Fibroblast of lung (primary cell): Measurements from ENCODE around the gene RANGRF.

Experiments
- EZH2 ChIP-seq: IDR thresholded peaks from 2 replicates; pipeline ENCODE4 v1.5.1; 2012; ENCODE audit warnings: low read length, control low read depth, mild to moderate bottlenecking; ENCODE audit errors: missing control alignments
- TF ChIP-seq, protein P1 (sequence below), 2 donors: IDR thresholded peaks in 1 of 2; conservative IDR thresholded peaks in 1 of 2; 1 replicate in 1 of 2; 2 replicates in 1 of 2; pipeline ENCODE4 v1.5.1; 2011 to 2012; ENCODE audit warnings: low read length in 2 of 2, control low read depth in 1 of 2, inconsistent platforms in 1 of 2, low read depth in 1 of 2, mild to moderate bottlenecking in 1 of 2

DNA sequence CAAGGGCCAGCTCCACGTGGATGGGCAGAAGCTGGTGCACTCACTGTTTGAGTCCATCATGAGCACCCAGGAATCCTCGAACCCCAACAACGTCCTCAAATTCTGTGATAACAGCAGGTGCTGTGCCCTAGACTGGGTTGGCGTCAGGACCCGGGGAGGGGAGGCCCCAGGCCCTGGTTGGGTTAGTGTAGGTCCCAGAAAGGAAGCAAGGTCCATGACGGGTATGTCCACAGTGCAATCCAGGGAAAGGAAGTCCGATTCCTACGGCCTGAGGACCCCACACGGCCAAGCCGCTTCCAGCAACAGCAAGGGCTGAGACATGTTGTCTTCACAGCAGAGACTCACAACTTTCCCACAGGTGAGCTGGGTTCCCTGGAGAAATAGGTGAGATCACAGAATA, 32.2 kb upstream of the RANGRF start:
- TF ChIP-seq, protein P1, sequence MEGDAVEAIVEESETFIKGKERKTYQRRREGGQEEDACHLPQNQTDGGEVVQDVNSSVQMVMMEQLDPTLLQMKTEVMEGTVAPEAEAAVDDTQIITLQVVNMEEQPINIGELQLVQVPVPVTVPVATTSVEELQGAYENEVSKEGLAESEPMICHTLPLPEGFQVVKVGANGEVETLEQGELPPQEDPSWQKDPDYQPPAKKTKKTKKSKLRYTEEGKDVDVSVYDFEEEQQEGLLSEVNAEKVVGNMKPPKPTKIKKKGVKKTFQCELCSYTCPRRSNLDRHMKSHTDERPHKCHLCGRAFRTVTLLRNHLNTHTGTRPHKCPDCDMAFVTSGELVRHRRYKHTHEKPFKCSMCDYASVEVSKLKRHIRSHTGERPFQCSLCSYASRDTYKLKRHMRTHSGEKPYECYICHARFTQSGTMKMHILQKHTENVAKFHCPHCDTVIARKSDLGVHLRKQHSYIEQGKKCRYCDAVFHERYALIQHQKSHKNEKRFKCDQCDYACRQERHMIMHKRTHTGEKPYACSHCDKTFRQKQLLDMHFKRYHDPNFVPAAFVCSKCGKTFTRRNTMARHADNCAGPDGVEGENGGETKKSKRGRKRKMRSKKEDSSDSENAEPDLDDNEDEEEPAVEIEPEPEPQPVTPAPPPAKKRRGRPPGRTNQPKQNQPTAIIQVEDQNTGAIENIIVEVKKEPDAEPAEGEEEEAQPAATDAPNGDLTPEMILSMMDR (conservative IDR thresholded peaks at IDR 0.05 in 1 of 2, IDR thresholded peaks at IDR 0.05 in 1 of 2; ENCODE audit: low read depth in 1 of 2, low read length in 2 of 2) = no peak
- no peak for TF ChIP-seq EZH2
